SK-N-SH treated with all-trans-retinoic acid at 6 μM for 48 hours (cell line): Measurements from ENCODE around the gene OR14C36.

Experiments
- ZFP30 ChIP-seq: fragments of 450-650 bp; formaldehyde crosslinking; IDR thresholded peaks from 2 replicates; pipeline ENCODE4 v1.5.0; 2022; ENCODE audit warnings: mild to moderate bottlenecking, moderate library complexity
- ZNF565 ChIP-seq: fragments of 450-650 bp; formaldehyde crosslinking; conservative IDR thresholded peaks from 2 replicates; pipeline ENCODE4 v1.5.0; 2020; ENCODE audit warnings: low read depth, mild to moderate bottlenecking, moderate library complexity

- no peak for TF ChIP-seq ZFP30
- no peak for TF ChIP-seq ZNF565 (CRISPR knock-in tag)
These were observed 28.3 kb downstream of the OR14C36 start for GRCh38 chr1:248376916-248377315.
